Breast epithelium (tissue), 3 donors: ENCODE measurements around the gene GAS7.

Experiments
- CTCF ChIP-seq, 3 donors: fragments of 450-650 bp; IDR thresholded peaks; one replicate each; pipeline ENCODE4 v1.5.1; 2016 to 2017; ENCODE audit warnings: antibody characterized with exemption in 3 of 3, mild to moderate bottlenecking in 3 of 3, moderate library complexity in 3 of 3
- POLR2A ChIP-seq: fragments of 450-650 bp; IDR thresholded peaks from one replicate; pipeline ENCODE4 v1.6.1; 2016; ENCODE audit warnings: antibody characterized with exemption, mild to moderate bottlenecking, moderate library complexity
- POLR2AphosphoS5 ChIP-seq, 3 donors: sonication (generic); formaldehyde crosslinking; IDR thresholded peaks; one replicate each; pipeline ENCODE4 v1.6.1; 2017; ENCODE audit warnings: antibody characterized with exemption in 3 of 3

- no peak for TF ChIP-seq CTCF (IDR thresholded peaks at IDR 0.05)
- no peak for TF ChIP-seq POLR2A
- no peak for TF ChIP-seq POLR2AphosphoS5 (IDR thresholded peaks at IDR 0.05)
Measured at GRCh38 chr17:10229181-10229580, 30.8 kb upstream of the GAS7 start.
